ENCODE results near the gene IL17RD. TPM values are rescaled to one million over a fixed set of nuclear protein-coding genes. Genes with fewer than 3 reads are reported as not detected.
A peak's percentile ranks its signal among the peaks of the same experiment; 100 is the strongest.

The IL17RD gene
- total RNA-seq, 2 donors from 2014 or later = 0.28 TPM; not detected in 1

- DNase-seq (ENCODE audit: low spot score) = no peak
- H3K27ac Mint-ChIP-seq = no peak overlapping the region
- no peak overlapping the region for H3K4me3 Mint-ChIP-seq
- no peaks in the 10 kb centered on the region for H3K36me3 Mint-ChIP-seq
- peaks cover 29 to 34% of the 10 kb centered on the region in 2 donors for H3K27me3 Mint-ChIP-seq
- no peaks in the 10 kb centered on the region for H3K9me3 Mint-ChIP-seq
- peaks cover 7 to 8% of the 10 kb centered on the region in 2 donors for H3K4me1 Mint-ChIP-seq (ENCODE audit: low read depth in 2 of 2)
- no peak for ATAC-seq
Observed at GRCh38 chr3:57073628-57074027, 91.5 kb downstream of the IL17RD start.

- H3K9me3 Mint-ChIP-seq = no peaks in the 10 kb centered on the region
- H3K27me3 Mint-ChIP-seq = peaks cover 2 to 6% of the 10 kb centered on the region in 2 donors
- H3K27ac Mint-ChIP-seq = peak overlapping the region in 1 of 2 donors; percentile 41
- no peak overlapping the region for H3K4me3 Mint-ChIP-seq
- ATAC-seq (no peak), DNase-seq (ENCODE audit: low spot score) (no peak)
- H3K36me3 Mint-ChIP-seq = no peaks in the 10 kb centered on the region
- peaks cover 14 to 15% of the 10 kb centered on the region in 2 donors for H3K4me1 Mint-ChIP-seq (ENCODE audit: low read depth in 2 of 2)
Observed at GRCh38 chr3:57069503-57069902, 95.7 kb downstream of the IL17RD start.

GRCh38 chr3:57068437-57069089 is 96.6 kb downstream of the IL17RD start:
- H3K4me3 Mint-ChIP-seq = peak overlapping the region; percentile 10
- no peak for DNase-seq (ENCODE audit: low spot score)
- H3K27ac Mint-ChIP-seq = peak overlapping the region in 1 of 2 donors; percentile 41
- no peaks in the 10 kb centered on the region for H3K36me3 Mint-ChIP-seq
- no peaks in the 10 kb centered on the region for H3K9me3 Mint-ChIP-seq
- peaks cover 15% of the 10 kb centered on the region in 2 donors for H3K4me1 Mint-ChIP-seq (ENCODE audit: low read depth in 2 of 2)
- H3K27me3 Mint-ChIP-seq = no peaks in the 10 kb centered on the region
- peak; percentile 93 to 94 for ATAC-seq

- Mint-ChIP-seq H3K27ac (no peak overlapping the region), H3K36me3 (no peaks in the 10 kb centered on the region), H3K4me3 (no peak overlapping the region), H3K4me1 (ENCODE audit: low read depth in 2 of 2) (peaks cover 21 to 26% of the 10 kb centered on the region in 2 donors), H3K27me3 (peaks cover 0 to 3% of the 10 kb centered on the region in 2 donors), H3K9me3 (no peaks in the 10 kb centered on the region)
- no peak for DNase-seq (ENCODE audit: low spot score)
- no peak for ATAC-seq
Observed at GRCh38 chr3:57066471-57066870, 98.7 kb downstream of the IL17RD start.

- Mint-ChIP-seq H3K9me3 (no peaks in the 10 kb centered on the region), H3K36me3 (no peaks in the 10 kb centered on the region), H3K4me1 (ENCODE audit: low read depth in 2 of 2) (peaks cover 21 to 26% of the 10 kb centered on the region in 2 donors), H3K27me3 (peaks cover 0 to 3% of the 10 kb centered on the region in 2 donors), H3K4me3 (no peak overlapping the region), H3K27ac (no peak overlapping the region)
- ATAC-seq (no peak), DNase-seq (ENCODE audit: low spot score) (no peak)
Observed at GRCh38 chr3:57065588-57065987, 99.6 kb downstream of the IL17RD start.

- no peaks in the 10 kb centered on the region for H3K36me3 Mint-ChIP-seq
- peaks cover 21 to 26% of the 10 kb centered on the region in 2 donors for H3K4me1 Mint-ChIP-seq (ENCODE audit: low read depth in 2 of 2)
- ATAC-seq (no peak), DNase-seq (ENCODE audit: low spot score) (no peak)
- H3K27me3 Mint-ChIP-seq = peaks cover 0 to 3% of the 10 kb centered on the region in 2 donors
- H3K4me3 Mint-ChIP-seq = no peak overlapping the region
- no peaks in the 10 kb centered on the region for H3K9me3 Mint-ChIP-seq
- no peak overlapping the region for H3K27ac Mint-ChIP-seq
Observed at GRCh38 chr3:57064572-57064971, 100.6 kb downstream of the IL17RD start.

- Mint-ChIP-seq H3K9me3 (no peaks in the 10 kb centered on the region), H3K27me3 (peaks cover 0 to 3% of the 10 kb centered on the region in 2 donors), H3K27ac (no peak overlapping the region), H3K4me3 (no peak overlapping the region), H3K36me3 (no peaks in the 10 kb centered on the region), H3K4me1 (ENCODE audit: low read depth in 2 of 2) (peaks cover 17 to 22% of the 10 kb centered on the region in 2 donors)
- no peak for ATAC-seq
- no peak for DNase-seq (ENCODE audit: low spot score)
Observed at GRCh38 chr3:57064001-57064400, 101.2 kb downstream of the IL17RD start.

- DNase-seq (ENCODE audit: low spot score) (no peak), ATAC-seq (no peak)
- peak overlapping the region in 1 of 2 donors; percentile 12 for H3K27ac Mint-ChIP-seq
- H3K4me3 Mint-ChIP-seq = no peak overlapping the region
- no peaks in the 10 kb centered on the region for H3K36me3 Mint-ChIP-seq
- no peaks in the 10 kb centered on the region for H3K9me3 Mint-ChIP-seq
- H3K4me1 Mint-ChIP-seq (ENCODE audit: low read depth in 2 of 2) = peaks cover 7 to 13% of the 10 kb centered on the region in 2 donors
- peaks cover 0 to 3% of the 10 kb centered on the region in 2 donors for H3K27me3 Mint-ChIP-seq
Observed at GRCh38 chr3:57063032-57063431, 102.1 kb downstream of the IL17RD start.

- ATAC-seq (peak in 1 of 2 donors; percentile 28), DNase-seq (ENCODE audit: low spot score) (no peak)
- no peaks in the 10 kb centered on the region for H3K9me3 Mint-ChIP-seq
- no peak overlapping the region for H3K4me3 Mint-ChIP-seq
- H3K4me1 Mint-ChIP-seq (ENCODE audit: low read depth in 2 of 2) = peaks cover 9 to 12% of the 10 kb centered on the region in 2 donors
- H3K27me3 Mint-ChIP-seq = peaks cover 0 to 3% of the 10 kb centered on the region in 2 donors
- H3K27ac Mint-ChIP-seq = no peak overlapping the region
- no peaks in the 10 kb centered on the region for H3K36me3 Mint-ChIP-seq
Observed at GRCh38 chr3:57062101-57062631, 103.0 kb downstream of the IL17RD start.

GRCh38 chr3:57061556-57061955 is 103.6 kb downstream of the IL17RD start:
- Mint-ChIP-seq H3K36me3 (no peaks in the 10 kb centered on the region), H3K4me3 (no peak overlapping the region), H3K27ac (no peak overlapping the region), H3K27me3 (peaks cover 0 to 3% of the 10 kb centered on the region in 2 donors), H3K9me3 (no peaks in the 10 kb centered on the region), H3K4me1 (ENCODE audit: low read depth in 2 of 2) (peaks cover 9 to 12% of the 10 kb centered on the region in 2 donors)
- DNase-seq (ENCODE audit: low spot score) (no peak), ATAC-seq (no peak)

- DNase-seq (ENCODE audit: low spot score) (no peak), ATAC-seq (no peak)
- Mint-ChIP-seq H3K4me1 (ENCODE audit: low read depth in 2 of 2) (peaks cover 9 to 12% of the 10 kb centered on the region in 2 donors), H3K27ac (no peak within 1 kb of the TSS), H3K36me3 (no peaks in the 10 kb centered on the region), H3K9me3 (no peaks in the 10 kb centered on the region), H3K27me3 (peaks cover 0 to 3% of the 10 kb centered on the region in 2 donors), H3K4me3 (no peak within 1 kb of the TSS)
Observed at GRCh38 chr3:57060089-57060821, 104.9 kb downstream of the IL17RD start, which contains the start of gene SPATA12. Gene SPATA12 (plus strand): TSS chr3:57060664. CDS start chr3:57073695, 13,031 bp downstream.

- H3K4me3 Mint-ChIP-seq = no peak overlapping the region
- no peak for DNase-seq (ENCODE audit: low spot score)
- peaks cover 0 to 3% of the 10 kb centered on the region in 2 donors for H3K27me3 Mint-ChIP-seq
- H3K4me1 Mint-ChIP-seq (ENCODE audit: low read depth in 2 of 2) = peaks cover 9 to 12% of the 10 kb centered on the region in 2 donors
- ATAC-seq = no peak
- H3K36me3 Mint-ChIP-seq = no peaks in the 10 kb centered on the region
- H3K9me3 Mint-ChIP-seq = no peaks in the 10 kb centered on the region
- no peak overlapping the region for H3K27ac Mint-ChIP-seq
Observed at GRCh38 chr3:57059411-57059810, 105.7 kb downstream of the IL17RD start.

- Mint-ChIP-seq H3K27ac (no peak overlapping the region), H3K4me1 (ENCODE audit: low read depth in 2 of 2) (peaks cover 0 to 3% of the 10 kb centered on the region in 2 donors), H3K9me3 (no peaks in the 10 kb centered on the region), H3K27me3 (no peaks in the 10 kb centered on the region), H3K36me3 (no peaks in the 10 kb centered on the region), H3K4me3 (no peak overlapping the region)
- DNase-seq (ENCODE audit: low spot score) = no peak
- ATAC-seq = no peak
Observed at GRCh38 chr3:57057351-57057750, 107.8 kb downstream of the IL17RD start.

- Mint-ChIP-seq H3K9me3 (no peaks in the 10 kb centered on the region), H3K27me3 (peaks cover 1 to 2% of the 10 kb centered on the region in 2 donors), H3K4me1 (ENCODE audit: low read depth in 2 of 2) (peaks cover 0 to 3% of the 10 kb centered on the region in 2 donors), H3K36me3 (no peaks in the 10 kb centered on the region), H3K27ac (no peak overlapping the region), H3K4me3 (no peak overlapping the region)
- DNase-seq (ENCODE audit: low spot score) (no peak), ATAC-seq (no peak)
Observed at GRCh38 chr3:57053122-57053521, 112.0 kb downstream of the IL17RD start.
